ENCODE measurements around the gene MXD4. TPM values are rescaled to one million over a fixed set of nuclear protein-coding genes. Genes with fewer than 3 reads are reported as not detected.

Gene MXD4
- total and polyA plus RNA-seq, 9 of the 15 experiments (the other 6 are each of a cell fraction or from before 2014, with no cell fraction given) = 0.06 to 13.5 (median 5.9) TPM

GRCh38 chr4:2262145-2262943 lies 435 bp upstream of the MXD4 start (continued):
- TF ChIP-seq ZNF133 (CRISPR knock-in tag; IDR thresholded peaks at IDR 0.05) (no peak), HES1 (IDR thresholded peaks at IDR 0.05; ENCODE audit: low read depth) (no peak), NR2C1 (IDR thresholded peaks at IDR 0.05) (no peak), NR2C1 (tag; IDR thresholded peaks at IDR 0.05) (no peak), RNF2 (IDR thresholded peaks at IDR 0.05) (peak; percentile 37; the same call in 1 of the 2 replicates), YBX1 (IDR thresholded peaks at IDR 0.05) (no peak), KLF6 (CRISPR knock-in tag; IDR thresholded peaks at IDR 0.05; ENCODE audit: borderline replicate concordance) (no peak), POLR3A (IDR thresholded peaks at IDR 0.05; ENCODE audit: borderline replicate concordance, extremely low read depth, insufficient read depth, insufficient read length) (no peak), SMC3 (conservative IDR thresholded peaks at IDR 0.05; ENCODE audit: insufficient read depth, low read depth, low read length) (no peak), ZNF780A (CRISPR knock-in tag; IDR thresholded peaks at IDR 0.05) (no peak), FOXA3 (CRISPR knock-in tag; conservative IDR thresholded peaks at IDR 0.05 in 1 of 2, IDR thresholded peaks at IDR 0.05 in 1 of 2) (peak in 1 of 2 experiments; percentile 81; a peak in 2 of 4 replicates), POLR2H (tag; IDR thresholded peaks at IDR 0.05; ENCODE audit: low read depth) (no peak), SREBF1 (IDR thresholded peaks at IDR 0.05; ENCODE audit: borderline replicate concordance, low read depth, low read length) (no peak), RBM15 (IDR thresholded peaks at IDR 0.05; ENCODE audit: insufficient read depth, low read length) (no peak), NFE2 (IDR thresholded peaks at IDR 0.05; ENCODE audit: low read depth) (no peak), PHF21A (IDR thresholded peaks at IDR 0.05; ENCODE audit: borderline replicate concordance, low read depth) (no peak), SMAD3 (CRISPR knock-in tag; conservative IDR thresholded peaks at IDR 0.05) (no peak), E4F1 (CRISPR knock-in tag; IDR thresholded peaks at IDR 0.05; ENCODE audit: borderline replicate concordance) (no peak), MEF2A (IDR thresholded peaks at IDR 0.05; ENCODE audit: control insufficient read depth, low read depth, low read length) (no peak), FUS (optimal IDR thresholded peaks at IDR 0.05; ENCODE audit: low read depth, low read length) (no peak), CUX1 (CRISPR knock-in tag; IDR thresholded peaks at IDR 0.05) (no peak)

Measured in K562 (cell line).